GM04504 (cell line): ENCODE results near the gene CAB39.

Experiments
- DNase-seq: peaks from one replicate; pipeline ENCODE4 v3.0.0-alpha.2; 2012; ENCODE audit warnings: low read depth

The CAB39 gene

GRCh38 chr2:230712443-230713330 lies at the start of gene CAB39:
TSS of gene CAB39 (plus strand) at chr2:230712842. CDS start at chr2:230760002, 47,160 bp downstream.
- peak; percentile 71 for DNase-seq

- no peak for DNase-seq
These were observed 48.5 kb upstream of the CAB39 start for GRCh38 chr2:230664128-230664527.

- no peak for DNase-seq
These were observed 47.8 kb upstream of the CAB39 start for GRCh38 chr2:230664844-230665243.

- DNase-seq = no peak
These were observed 47.4 kb upstream of the CAB39 start for GRCh38 chr2:230665263-230665691.

GRCh38 chr2:230666446-230666845 lies 46.2 kb upstream of the CAB39 start:
- no peak for DNase-seq

- DNase-seq = no peak
These were observed 45.5 kb upstream of the CAB39 start for GRCh38 chr2:230666885-230667712.

- no peak for DNase-seq
These were observed 44.3 kb upstream of the CAB39 start for GRCh38 chr2:230668184-230668938.

- no peak for DNase-seq
These were observed 43.7 kb upstream of the CAB39 start for GRCh38 chr2:230668939-230669303.

- no peak for DNase-seq
These were observed 43.2 kb upstream of the CAB39 start for GRCh38 chr2:230669386-230669950.

- peak; percentile 20 for DNase-seq
These were observed 41.5 kb upstream of the CAB39 start for GRCh38 chr2:230671117-230671516.

GRCh38 chr2:230672836-230673235 lies 39.8 kb upstream of the CAB39 start:
- no peak for DNase-seq

GRCh38 chr2:230674401-230674800 lies 38.2 kb upstream of the CAB39 start:
- no peak for DNase-seq

GRCh38 chr2:230674966-230675672 lies 37.5 kb upstream of the CAB39 start:
- DNase-seq = no peak

- DNase-seq = no peak
These were observed 36.1 kb upstream of the CAB39 start for GRCh38 chr2:230676546-230676945.

- DNase-seq = no peak
These were observed 35.3 kb upstream of the CAB39 start for GRCh38 chr2:230677201-230677946.

- no peak for DNase-seq
These were observed 34.6 kb upstream of the CAB39 start for GRCh38 chr2:230678018-230678417.

- DNase-seq = no peak
These were observed 34.2 kb upstream of the CAB39 start for GRCh38 chr2:230678451-230678850.

GRCh38 chr2:230680463-230681170 lies 32.0 kb upstream of the CAB39 start:
- no peak for DNase-seq

GRCh38 chr2:230681171-230681545 lies 31.5 kb upstream of the CAB39 start:
- DNase-seq = no peak

GRCh38 chr2:230682546-230682945 lies 30.1 kb upstream of the CAB39 start:
- DNase-seq = no peak
